NCI-H82 (cell line): ENCODE results near the gene DACH1.
A peak's percentile ranks its signal among the peaks of the same experiment; 100 is the strongest.

Experiments
- DNase-seq: peaks from one replicate; lab custom pipeline; 2025; lab: John Stamatoyannopoulos, UW

Gene DACH1

DNA sequence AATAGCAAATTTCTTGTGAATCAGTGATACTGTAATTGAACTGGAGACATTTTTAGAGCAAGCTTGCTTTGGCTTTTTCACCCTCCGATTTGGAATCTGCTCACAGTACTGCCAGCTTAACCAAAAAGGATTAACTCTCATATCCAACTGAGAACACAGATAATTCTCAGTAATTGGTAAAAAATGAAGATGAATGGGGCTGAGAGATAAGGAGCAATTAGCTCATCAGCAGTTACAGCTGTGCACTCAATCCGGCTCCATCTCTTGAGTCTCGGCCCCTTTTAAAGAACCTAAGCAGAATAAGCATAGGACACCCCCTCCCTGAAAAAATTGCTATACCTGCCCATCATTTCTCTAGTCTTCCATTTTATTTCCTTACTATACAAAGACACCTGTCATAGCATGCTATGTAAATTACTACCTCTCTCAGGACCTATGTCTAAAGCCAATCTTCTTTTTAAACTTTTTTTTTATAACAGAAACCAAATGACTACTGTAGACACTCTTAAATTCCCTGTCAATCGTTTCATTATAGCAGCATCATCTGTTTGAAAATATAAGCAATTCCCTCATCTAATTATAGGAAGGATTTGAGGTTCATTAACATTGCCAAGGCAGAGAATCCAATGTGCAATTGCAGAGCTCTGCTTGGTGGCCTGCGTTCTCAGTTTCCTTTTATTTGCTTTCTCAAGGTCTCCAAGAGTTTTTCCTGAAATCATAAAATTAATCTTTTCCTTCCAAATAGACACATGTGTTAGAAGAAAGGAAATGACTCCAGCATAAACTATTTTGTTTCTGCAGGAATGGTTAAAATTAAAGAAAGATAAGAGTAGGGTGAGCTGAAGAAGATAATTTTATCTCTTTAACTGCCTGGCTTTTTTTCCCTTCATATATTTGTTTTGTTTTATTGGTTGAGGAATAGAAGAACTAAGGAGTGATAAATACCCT, 242.1 kb downstream of the DACH1 start:
- DNase-seq, result peak; percentile 98

DNA sequence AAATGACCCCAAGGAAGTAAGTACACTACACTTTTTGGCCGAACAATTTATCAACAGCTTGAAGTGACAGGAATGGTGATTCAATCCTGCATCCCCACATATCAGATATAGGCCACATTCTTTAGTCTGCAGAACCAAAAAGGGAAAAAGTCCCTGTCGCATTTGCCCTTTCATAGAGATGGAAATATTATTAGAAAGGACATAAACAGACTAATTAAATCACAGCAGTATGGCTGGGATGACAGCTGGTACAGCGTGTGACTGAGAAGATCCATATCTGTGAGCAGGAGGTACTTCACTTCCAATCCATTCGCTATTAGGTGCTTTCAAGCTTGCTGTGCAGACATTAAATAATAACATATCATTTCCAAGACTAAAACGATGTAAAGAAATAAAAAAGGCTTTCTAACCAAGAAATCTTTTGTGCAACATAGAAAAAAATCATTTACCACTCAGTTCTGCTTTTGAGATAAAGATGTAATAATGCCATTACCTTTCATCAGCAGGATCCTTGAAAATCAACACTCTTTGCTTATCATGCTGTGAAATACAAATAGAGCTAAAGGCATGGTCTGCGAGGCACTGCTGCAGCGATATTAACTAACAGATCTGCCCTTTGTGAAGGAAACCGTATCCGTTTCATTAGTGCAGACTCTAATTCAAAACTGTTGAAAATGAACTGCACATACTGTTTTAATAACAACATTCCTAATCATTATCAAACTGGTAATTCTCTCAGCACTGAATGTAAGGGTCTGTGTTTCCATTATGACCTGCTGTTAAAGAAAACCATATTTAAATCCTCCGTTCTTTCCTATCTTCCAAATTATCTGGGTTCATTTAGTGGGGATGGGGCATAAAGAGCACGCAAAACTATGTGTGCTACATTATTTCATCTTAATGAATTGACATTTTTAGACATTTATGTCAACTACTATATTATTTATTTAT, 245.6 kb downstream of the DACH1 start:
- DNase-seq, result peak; percentile 80

DNA sequence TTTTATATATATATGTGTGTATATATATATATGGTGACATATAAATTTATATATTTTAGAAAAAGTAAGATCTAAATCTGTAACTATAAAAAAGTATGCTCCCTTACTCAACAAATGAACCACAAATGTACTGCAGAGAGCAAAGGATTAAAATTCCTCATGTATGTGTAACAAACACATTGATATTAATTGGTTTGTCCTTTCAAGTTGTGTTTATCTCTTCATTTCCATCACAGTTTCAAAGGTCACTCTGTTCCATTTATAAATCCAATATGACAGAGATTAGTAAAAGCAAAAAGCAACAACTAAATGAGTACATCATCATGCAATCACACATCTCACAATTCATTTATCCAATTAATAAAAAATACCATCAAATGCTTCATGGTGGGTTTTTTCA, 247.9 kb downstream of the DACH1 start:
- peak; percentile 14 for DNase-seq

DNA sequence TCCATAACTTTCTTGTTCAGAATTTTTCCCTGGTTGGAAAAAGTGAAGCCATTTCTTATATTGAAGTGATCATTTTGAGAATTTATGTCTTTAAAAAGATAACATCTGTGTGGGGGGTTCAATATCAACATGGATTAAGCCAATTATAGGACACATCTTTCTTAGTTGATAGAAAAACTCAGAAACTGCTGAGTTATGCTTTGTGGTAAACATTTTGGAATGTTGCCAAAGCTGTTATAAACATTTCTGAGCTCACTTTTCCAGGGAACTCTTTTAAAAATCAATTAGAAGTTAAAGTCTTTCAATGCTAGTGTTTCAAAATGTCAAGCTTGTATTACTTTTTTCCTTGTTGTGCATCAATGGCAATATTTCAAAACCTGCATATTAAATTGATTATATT, 248.8 kb downstream of the DACH1 start:
- DNase-seq, result peak; percentile 15

DNA sequence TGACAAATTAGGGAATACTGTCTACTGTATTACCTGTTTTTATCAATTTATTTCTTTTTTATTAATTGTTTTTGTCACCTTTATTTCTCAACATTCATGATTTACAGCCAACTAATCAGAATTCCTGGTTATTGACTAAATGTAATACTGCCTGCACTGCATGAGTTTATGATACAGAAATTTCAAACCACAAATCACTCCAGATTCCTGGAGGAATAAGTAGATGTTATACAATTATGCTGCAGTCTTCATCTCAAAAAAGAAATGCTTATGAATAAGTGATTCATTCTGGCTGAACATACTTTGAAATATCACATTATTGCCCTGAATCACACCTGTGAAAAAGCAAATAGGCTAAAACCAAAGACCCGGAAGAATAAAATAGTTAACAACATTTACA, 249.7 kb downstream of the DACH1 start:
- no peak for DNase-seq

DNA sequence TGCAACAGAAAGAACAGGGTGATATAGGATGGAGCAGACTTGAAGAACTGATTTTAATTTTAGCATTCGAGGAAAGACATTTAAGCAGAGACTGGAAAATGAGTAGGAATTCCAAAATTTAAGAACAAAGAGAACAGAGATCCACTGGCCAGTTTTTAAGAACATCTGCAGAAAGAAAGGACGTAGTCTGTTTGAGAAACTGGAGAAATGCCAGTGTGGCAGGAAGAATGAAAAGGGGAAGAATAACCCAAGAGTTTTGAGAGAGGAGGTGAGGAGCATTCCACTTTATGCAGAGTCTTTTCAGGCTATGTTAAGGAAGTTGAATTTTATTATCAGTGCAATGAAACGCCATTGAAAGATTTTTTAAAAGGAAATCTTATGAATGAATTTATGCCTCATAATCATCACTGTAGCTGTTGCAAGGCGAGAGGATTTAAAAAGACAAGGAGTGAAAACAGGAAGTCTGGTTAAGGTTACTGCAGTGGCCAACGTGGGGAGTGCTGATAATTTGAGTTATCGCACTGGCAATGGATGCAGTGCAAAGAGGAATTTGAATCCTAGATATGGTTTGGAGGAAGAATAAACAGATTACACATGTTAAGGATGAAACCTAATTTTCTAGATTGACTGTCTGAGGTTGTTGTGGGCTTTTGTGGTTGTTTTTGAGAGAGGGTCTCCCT, 253.8 kb downstream of the DACH1 start:
- no peak for DNase-seq

DNA sequence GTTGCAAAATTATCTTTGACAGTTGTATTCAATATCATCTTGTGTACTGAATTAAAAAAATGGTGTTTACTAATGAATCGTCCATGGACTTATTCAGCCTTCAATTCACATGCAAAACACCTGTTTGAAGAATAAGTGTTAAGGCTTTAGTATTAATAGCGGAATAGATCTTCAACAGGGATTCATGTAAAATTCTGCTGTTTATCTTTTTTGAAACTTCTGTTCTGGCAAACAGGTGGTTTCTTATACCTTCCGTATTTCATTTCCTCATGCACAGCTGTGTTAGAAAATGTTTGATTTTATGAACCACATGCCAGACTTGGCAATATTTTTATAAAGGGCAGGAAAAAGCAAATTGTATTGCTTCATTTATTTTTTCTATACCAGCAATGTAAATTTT, 255.7 kb downstream of the DACH1 start:
- no peak for DNase-seq

DNA sequence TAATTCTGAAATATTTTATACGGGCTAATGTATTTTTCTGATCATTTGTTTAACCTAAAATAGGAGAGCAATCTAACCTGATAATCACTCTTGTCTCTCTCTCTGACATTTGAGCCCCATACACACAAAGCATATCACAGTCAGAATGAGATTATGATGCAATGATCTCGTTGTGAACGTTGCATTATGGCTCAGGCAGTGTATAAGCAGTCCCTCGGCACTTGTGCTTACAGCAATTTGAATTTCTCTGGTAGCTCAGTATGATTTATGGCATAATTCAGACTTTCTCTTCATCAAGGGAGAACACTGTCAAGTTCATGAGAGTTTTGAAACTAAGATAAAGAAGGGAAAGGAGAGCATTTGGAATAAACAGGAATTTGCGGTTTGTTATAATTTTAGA, 256.1 kb downstream of the DACH1 start:
- peak; percentile 94 for DNase-seq

DNA sequence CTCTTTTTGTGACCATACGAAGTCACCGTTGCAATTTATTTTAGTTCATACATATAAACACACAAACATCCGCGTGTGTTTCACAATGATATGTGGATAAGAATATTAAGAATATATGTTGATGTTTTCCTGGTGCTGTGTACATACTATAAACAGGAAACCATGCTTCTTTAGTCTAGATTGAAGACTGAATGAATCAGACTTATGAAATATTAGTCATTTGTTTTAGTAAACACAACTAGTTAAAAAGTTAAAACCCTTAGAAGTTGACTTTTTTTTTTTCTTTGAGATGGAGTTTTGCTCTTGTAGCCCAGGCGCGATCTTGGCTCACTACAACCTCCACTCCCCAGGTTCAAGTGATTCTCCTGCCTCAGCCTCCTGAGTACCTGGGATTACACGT, 257.7 kb downstream of the DACH1 start:
- DNase-seq, result no peak

DNA sequence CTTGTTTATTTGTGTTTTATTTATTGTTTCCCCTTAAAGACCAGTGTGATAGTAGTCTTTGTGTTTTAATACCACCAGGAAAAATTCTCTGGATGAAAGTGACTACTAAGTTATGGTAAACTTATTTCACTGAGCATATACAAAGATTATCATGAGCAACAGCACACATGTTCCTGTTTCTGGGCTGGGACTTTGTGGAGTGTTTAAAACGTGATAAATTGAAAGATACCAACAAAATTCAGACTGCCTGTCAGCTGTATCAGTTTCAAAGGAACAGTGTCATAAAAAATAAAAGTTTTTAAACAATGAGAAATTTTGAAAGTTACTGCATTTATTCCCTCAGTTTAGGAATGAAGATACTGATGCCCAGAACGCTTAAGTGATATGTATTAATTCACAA, 259.4 kb downstream of the DACH1 start:
- DNase-seq, result no peak

DNA sequence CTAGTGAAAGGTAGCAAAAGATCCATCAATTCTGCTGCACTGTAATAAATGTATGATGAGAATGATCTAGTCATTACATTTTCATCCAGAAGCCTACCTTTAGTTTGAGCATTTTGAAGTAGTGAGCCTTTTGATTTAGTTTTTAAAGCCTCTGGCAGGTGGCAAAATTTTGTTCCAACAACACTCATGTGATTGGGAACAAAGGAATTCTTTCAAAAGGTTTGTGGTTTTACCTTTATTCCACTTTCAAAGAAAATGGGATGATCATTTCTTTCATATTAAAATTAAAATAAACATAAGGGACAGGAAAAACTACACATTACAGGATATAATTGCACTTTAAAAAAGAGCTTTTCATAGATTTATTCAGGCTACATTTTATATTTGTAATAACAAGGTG, 260.2 kb downstream of the DACH1 start:
- DNase-seq, result no peak

DNA sequence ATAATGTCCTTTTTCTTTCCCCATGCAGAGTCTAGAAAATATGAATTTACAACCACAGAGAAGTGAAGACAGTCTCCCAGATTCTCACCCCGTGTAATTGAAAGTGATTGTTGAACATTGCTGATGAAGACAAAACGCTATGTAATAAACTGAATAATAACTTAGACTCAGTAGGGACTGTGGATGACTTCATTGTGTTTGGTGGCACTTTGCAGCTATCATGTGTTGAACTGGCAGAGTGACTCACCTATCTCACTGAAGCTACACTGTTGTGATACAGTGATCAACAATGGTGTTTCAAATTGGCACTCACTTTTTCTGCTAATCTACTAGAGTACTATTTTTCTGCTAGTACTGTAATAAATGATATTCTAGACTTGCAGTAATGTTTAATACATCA, 261.3 kb downstream of the DACH1 start:
- DNase-seq, result no peak

DNA sequence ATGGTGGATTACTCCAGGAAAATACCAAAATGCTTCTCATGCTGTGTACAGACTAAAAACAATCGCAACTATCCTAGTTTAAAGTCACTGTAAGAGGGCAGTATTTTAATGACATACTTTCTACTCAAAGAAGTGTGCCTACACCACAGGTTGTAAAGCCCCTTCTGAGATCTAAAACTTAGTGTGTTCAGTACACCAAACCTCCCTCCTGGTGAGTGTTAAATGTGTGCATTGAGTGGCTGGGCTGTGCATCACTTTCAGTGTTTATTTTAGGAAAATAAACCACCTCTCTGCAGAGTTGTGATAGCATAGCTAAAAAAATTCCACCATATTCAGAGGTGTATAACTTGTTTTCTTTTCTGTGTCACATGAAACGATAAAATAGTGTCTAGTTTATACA, 263.7 kb downstream of the DACH1 start:
- peak; percentile 38 for DNase-seq

DNA sequence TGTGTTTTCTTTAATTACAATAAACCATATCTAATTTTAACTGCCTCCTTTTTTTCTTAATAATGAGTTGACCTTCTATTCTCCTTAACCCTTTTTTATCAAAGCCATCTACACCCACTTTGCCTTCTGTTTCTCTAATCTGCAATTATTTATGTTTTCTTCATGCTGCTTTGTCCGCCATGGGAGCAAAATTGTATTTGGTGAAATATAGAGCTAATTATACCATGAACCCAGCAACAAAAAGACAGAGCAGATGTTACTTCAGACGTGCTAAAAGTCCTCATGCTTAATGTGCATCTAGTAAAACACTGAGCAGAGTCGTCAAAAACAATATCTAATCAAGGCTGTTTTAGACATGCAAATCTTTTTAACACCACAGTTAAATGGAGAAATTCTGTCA, 264.7 kb downstream of the DACH1 start:
- DNase-seq, result peak; percentile 61

DNA sequence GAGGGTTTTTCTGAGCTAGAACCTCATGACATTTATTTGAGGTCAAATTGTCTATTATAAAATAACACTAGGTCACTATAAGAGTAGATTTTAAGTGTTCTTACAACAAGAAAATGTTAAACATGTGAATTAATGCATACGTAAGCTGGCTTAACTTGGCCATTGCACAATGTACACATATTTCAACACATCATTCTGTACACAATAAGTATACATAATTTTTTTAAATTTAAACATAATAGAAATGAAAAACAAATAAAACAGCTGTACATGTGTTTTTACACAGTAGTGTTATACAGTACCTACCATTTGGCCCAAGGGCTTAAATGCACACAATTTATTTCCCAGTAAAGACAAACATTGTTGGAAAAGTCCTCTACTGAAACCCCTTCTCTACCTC, 269.9 kb downstream of the DACH1 start:
- no peak for DNase-seq

DNA sequence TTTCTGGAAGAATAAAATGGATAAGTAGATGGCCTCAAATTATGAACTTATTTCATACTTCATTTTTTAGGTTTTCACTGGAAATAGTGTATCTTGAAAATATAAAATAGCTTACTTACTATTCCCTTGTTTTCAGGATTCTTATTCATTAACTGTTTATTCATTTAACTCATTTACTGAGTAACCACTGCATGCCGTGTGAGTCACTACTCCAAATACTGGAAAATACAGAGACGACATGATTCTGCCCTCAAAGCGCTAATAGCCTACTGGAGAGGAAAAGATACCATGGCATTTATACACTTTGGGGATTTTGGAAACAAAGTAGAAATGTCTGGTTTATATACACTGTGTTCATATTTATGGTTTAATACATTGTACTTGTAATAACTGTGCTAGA, 270.9 kb downstream of the DACH1 start:
- no peak for DNase-seq

DNA sequence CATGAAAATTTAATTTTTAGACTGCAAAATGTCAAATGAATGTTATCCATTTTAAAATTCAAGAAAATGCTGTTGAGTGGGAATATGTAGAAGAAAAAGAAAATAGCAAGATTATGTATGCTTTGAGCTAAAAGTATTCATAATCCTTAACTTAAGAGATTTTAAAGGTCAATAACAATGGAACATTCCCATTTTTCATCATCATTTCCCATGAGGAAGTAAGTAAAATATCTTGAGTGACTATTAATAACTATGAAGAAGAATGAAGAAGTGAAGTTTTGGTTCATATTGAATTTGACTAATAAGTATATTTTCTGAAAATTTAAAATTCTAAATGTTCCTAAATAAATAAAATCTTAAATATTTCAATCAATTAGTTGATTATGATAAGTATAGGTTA, 273.4 kb downstream of the DACH1 start:
- no peak for DNase-seq

DNA sequence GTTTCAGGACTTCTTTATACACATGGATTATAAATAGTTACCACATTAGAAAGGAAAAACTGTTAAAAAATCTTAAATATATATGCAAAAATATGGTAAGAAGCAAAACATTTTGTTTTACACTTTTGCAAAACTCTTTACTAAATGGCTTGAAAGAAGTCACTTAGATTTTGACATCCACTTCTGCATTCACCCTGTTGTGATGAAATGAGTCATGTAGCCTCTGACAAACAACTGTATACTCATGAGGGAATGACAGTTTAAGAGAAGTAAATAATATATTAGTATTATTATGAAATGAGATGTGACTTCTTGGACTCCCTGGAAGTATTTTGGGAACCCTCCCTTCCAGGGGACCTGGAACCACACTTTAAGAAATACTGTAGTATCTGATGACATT, 275.6 kb downstream of the DACH1 start:
- no peak for DNase-seq

DNA sequence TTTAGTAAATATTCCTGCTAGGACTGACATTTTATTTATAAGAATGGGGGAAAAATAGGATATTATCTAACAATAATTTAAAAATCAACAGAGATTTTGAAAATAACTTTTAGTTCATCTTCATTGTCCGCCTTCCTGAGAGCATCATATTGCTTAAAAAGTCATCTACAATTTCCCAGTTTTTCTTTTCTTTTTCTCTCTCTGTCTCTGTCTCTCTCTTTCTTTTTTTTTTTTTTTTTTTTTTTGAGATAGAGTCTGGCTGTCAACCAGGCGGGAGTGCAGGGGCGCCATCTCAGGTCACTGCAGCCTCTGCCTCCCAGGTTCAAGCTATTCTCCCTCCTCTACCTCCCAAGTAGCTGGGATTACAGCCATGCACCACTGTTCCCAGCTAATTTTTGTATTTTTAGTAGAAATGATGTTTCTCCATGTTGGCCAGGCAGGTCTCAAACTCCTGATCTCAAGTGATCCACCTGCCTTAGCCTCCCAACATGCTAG, 276.3 kb downstream of the DACH1 start:
- DNase-seq, result no peak

DNA sequence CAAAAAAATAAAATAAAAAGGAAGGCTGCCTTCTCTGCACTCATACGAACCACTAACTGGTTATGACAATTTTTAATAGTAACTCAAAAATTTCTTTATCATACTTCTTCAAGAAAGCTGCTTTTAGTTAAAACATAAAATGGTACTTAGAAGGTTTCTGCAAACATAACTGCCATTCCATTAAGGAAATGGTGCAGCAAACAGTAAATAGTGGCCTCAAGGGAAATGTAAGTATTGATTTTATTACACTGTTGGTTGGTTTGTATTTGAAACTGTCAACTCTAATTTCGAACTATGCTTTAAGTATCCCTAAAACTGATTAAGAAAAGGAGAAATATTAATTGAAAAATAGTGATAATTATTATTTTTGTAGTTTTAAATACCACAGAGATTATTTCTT, 278.0 kb downstream of the DACH1 start:
- DNase-seq, result no peak

DNA sequence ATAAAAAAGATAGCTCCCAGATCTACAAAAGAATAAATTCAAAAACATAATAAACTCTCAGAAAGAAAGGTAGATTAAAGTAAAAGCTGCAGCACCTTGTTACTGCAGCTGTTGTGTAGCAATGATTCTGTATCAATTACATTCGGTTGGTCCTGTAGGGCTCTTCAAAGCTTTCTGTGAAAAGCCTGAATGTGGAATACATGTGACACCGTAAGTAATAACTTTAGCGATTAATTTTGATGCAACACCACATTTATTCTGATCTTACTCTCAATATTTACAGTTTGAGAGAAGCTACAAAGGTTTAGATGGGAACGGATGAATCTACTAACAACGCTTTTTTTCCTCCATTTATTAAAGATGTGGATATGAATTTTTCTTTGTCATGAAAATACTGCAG, 279.2 kb downstream of the DACH1 start:
- DNase-seq, result peak; percentile 15

DNA sequence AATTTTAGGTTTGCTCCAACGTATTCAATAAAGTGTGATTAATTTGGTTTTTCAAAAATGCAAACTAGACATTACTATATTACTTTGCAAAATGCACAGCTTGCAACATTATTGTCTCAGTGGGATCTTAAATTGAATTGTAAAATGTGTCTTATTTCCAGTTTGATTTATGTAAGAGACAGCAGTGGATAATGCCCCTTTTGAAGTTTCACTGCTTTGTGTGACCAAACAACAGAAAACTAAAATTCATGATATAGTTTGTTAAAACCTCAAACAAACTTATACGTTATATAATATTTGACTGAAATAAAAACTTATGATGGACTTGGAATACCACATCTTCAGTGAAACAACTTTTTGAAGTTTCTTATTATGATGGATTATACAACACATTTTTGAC, 279.8 kb downstream of the DACH1 start:
- DNase-seq, result no peak
